GM18511 (cell line): Measurements from ENCODE around the gene GAS7.

ENCODE experiments used
- ATAC-seq: cut with Tn5 transposase; IDR thresholded peaks from one replicate; pipeline ENCODE4 v1.9.1; 2021; ENCODE audit warnings: mild to moderate bottlenecking, moderate library complexity; ENCODE audit not compliant: unreplicated experiment

GAS7 gene

DNA sequence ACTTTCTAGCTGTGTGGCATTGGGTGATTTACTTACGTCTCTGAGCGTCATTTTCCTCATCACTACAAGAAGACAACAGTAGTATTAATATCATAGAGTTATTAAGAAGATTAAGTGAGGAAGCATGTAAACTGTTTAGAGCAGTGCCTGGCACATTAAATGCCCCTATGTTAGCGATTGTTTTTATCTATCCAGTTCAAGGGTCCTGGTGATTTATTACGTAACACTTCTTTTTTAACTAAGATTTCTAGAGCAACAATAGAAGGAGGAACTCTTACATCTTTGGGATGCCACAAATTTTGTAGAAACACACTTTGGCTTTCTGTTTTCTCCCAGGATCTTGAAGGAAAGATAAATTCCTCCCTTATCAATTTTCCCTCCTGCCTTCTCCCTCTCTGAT is 3.3 kb upstream of the GAS7 start:
- no peak for ATAC-seq

DNA sequence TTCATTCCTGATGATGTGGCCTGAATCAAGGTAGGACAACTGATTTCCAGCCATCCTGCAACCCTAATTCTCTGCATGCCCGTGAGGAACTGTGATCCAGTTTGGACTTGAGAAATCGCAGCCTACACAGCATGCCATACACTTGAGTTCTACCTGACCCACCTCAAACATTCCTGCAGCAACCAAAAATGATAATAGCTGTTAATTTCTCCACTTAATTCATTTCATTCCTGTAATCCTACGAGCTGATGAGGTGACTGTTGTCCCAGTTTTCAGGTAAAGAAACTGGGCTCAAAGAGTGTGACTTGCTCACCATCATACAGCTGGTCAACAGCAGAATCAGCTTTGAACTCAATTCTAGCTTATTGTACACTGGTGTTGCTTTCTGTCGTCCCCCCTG is 2.2 kb upstream of the GAS7 start:
- ATAC-seq, result no peak

DNA sequence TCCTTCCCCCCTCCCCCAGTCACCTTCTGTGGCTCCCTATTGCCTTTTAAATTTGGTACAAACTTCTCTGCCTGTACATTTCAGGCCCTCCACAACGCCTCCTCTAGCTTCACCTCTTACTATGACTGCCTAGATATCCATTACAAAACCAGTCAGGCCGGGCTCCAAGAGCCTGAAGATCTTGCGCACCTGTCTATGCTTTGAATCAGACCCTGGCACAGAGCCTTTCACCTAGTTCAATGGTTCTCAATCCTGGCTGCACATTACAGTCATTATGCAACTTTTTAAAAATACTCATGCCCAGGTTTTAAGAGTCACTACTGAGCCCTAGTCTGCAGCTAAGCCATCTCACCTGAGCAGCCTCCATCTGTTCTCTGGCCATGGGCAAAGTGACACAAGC is 1.6 kb upstream of the GAS7 start:
- no peak for ATAC-seq

DNA sequence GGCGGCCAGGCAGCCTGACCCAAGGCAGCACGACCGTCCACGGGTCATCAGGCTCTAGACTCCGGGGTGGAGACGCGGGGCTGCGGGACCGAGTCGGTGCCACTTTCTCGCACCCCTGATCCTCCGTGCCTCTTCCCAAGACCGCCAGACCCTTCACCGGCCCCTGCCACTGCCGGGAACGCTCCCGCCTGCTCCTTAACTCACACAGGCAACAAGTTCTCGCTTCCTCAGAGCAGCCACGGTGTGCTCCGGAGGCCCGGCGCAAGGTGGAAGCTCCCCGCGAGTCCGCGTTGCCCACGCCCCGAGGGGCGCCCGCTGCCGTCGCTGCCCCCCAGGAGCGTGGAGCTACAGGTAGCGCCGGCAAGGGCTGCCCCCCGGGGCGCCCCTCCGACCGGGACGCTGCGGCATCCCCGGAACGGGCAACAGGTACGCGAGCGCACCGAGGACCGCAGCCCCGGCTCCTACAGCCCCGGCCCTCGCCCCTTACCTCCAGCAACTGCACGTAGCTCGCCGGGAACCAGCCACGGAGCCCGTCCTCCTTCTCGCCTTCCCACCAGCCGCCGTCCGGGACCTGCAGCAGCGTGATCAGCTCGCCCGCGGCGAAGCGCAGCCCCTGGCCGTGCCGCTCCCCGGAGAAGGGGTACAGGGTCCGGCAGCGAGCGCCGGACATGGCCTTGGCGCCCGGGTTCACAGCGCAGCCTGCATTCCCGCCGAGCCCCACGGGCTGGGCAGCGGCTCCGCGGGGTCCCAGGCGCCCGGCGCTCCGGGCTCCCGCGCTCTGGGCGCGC is 491 bp downstream of the GAS7 start:
- ATAC-seq, result peak; percentile 43

DNA sequence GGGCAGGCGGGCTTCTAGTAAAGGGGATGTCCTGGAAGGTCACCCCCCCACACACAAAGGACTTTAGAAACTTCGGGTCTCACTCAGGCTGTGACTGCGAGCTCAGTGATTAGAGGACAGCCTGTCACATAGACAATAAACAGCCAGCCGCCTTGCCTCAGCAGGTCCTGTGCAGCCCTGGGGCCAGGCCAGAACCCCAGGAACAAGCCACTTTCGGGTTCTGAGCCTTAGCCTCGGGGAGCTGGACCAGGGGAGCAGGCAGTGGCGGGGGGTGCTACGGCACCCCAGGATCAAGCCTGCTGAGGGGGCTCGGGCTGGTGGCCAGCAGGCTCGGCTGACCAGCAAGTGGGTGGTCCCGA is 1.1 kb downstream of the GAS7 start:
- no peak for ATAC-seq

DNA sequence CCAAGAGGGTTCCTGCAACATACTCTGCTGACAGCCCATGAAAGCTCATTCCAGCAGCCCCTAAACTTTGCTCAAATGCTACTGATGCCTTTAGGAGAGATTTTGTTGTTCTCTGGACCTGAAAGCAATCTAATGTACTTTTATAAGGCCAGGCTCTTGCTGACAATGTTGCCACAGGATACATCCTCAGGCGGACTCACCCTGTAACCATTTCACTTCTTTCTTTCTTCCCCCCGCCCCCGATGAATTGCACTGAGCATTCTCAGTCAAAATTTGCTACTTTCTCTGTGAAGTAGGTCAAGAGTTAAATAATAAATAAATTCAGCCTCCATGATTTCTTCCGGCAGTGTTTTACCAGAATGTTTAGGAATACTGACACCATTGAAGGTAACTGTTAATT is 1.5 kb downstream of the GAS7 start:
- no peak for ATAC-seq

DNA sequence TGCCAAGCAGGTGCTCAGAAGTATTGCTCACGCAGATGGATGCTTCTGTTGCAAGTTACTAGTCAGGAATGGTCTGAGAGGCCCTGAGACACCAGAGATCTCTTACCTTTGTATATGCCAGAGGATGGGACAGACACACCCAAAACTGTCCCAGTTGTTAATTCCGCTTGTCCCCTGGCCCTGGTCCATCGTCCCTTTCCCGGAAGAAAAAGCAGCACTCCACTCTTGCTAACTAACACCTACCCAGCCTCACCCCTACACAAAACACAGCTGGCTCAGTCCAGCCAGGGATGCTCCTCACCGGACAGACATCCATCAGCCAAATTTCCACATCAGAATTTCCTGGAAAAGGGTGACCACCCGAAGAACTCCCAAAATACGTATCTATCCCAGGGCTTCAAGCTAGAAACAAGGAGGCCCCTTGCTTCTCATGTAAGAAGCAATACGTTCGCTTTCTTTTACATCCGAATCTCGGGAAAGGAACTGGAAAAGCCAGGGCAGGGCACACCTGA is 2.0 kb downstream of the GAS7 start:
- no peak for ATAC-seq

DNA sequence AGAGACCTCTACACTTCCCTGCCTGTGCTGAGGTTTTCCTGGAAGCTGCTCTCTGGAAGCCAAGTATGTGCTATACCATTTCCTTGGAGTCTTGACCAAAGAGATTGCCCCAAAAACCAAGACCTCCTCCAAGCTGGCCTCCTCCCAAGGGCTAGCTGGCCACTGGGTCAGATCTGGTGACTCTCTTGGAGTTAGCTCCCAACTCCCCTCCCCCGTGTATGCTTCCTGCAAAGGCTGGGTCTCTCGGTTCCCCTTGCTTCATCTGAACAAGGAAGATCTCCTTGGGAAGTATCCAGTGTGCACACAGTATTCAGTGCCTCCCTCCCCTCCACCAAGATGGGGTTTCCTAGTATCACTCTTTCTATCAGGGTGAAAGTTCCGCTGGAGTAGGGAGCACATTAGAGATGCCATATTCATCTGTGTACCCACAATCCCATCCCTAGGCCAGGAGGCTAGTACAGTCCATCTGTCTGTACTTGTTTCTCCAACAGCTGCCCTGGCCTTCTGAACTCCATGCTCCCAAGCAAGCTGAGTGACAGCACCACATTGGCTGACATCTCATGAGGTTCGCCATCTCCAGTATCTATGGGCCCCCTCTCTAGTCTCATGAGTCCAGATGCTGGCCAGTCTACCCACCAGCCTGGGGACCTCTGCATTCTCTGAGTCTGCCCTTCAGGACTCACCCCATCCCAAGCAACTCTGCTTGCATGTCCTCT is 3.2 kb downstream of the GAS7 start:
- no peak for ATAC-seq

DNA sequence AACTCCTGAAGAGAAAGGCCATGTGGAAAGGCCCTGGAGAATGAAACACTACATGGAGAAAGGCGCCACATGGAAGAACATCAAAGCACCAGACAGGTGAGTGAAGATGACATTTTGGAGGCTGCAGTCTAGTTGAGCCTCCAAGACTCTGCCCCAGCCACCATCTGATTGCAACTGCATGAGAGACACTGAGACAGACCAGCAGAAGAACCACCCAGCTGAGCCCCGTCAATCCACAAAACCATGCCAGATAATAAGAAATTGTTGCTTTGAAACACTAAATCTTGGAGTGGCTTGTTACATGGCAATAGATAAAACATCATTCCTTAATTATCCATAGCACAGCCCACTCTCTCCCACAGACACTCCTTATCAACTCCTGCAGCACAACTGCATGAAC is 4.8 kb downstream of the GAS7 start:
- no peak for ATAC-seq

DNA sequence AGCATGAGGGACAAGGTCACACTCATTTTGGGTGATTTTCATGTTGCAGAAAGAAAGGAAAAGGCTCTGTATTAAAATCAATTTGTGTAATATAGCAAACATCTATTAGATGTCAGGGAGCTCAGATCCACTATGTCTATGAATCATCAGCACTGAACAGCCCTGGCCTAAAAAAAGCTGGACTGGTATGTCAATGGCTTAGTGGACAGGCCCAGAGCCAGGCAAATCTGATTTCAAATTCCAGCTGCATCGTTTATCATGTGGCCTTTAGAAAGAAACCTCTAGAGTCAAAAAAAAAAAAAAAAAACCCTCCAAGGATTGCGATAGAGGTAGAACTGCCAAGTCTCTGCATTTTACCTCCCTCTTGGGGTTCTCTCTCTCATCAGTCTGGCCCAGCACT is 5.4 kb downstream of the GAS7 start:
- no peak for ATAC-seq

DNA sequence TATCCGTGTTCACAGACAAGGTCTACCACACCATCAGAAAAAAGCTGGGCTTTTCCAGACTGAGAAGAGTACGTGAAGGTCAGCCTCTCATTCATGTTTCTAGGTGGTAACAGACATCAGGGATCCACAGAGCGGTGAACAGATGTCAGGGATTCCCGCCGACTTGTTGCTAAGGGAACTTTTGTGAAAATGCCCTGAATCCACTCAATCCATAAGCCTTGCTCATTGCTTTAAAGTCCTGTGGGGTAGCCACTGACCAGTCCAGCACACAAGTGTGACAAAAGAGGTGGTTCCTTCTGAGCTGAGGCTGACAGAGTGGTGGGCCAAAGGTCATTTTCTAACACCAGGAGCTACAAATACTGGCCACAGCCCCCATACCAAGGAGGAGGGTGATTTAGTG is 5.9 kb downstream of the GAS7 start:
- ATAC-seq, result no peak

DNA sequence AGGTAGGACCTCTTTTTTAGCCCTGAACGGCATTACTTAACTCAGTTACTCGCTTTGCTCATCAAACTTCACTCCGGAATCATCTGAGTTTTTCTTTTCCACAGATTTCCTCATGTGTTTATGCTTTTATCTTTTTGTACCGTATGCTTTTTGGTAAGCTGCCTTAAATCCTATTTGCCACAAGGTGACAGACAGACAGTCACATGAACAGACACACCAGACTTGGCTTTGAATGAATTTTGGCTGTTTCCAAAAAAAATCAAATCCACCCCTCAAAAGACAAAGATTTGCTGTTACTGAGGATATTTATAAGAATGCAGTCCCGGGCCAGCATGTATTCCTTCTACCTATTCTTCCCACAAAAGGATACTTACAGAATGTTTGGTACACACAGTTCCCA is 10.9 kb downstream of the GAS7 start:
- no peak for ATAC-seq

DNA sequence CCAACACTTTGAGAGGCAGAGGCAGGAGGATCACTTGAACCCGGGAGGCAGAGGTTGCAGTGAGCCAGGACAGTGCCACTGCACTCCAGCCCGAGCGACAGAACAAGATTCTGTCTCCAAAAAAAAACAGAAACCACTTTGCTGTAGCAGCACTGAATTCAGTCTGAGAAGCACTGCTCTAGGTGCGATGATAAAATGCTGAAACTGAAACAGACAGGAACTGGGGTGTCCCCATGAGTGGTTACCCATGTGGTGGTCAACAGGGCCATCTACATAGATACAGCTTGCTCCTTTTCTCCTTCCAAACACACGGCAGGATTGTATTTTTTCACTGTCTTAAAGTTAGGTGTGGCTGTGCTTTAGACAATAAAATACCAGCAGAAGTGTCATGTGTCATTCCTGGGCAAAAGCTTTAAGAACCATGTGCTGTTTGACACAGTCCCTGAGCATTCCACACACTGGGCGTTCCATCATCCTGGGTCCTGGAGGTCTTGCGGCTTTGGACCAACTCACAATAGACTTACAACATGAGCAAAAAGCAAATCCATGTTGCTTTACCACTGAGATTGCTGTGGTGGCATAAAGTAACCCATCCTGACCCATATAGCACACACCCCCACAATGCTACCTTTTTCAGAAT is 11.5 kb downstream of the GAS7 start:
- no peak for ATAC-seq

DNA sequence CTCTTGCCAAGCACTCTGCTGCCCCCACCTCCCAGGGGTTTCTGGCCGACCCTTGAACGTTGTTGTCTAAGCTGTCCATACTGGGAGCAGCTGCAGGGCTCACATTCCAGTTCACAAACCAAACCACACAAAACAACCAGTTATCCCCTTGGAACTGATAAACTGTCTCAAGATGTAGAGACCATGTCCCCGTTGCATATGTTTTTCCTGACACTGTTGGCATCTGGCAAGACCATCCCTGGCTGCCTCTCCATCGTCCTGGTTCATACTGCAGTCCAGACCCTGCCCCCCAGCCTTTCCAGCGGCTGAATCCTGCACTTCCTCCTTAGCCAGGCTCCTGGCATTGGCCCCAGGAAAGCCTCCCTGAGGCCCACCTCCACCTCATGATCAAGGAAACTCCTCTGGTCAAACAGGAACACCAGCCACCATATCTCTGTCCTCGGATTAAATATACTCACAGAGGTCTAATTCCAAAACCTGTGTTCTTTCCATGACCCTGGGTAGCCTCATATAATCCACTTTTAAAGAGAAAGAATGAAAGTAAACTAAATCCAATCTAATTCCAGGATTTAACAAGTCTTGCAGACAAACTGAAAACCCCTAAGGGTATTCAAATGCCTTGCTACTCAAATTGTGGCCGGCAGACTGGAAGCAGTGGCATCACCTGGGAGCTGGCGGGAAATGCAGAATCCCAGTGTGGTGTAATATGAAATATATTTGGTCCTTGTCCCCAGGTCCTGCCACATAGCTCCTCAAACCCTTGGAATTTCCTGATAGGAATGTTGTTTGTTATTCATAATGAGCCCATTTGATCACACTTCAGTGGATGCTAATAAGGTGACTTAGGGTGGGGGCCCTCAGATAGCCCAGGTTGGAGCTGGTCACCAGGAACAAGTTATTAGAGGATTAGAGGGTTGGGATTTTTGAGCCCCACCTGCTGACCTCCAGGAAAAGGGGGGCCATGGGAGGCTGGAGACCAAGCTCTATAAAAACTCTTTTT is 14.2 kb downstream of the GAS7 start:
- ATAC-seq, result no peak

DNA sequence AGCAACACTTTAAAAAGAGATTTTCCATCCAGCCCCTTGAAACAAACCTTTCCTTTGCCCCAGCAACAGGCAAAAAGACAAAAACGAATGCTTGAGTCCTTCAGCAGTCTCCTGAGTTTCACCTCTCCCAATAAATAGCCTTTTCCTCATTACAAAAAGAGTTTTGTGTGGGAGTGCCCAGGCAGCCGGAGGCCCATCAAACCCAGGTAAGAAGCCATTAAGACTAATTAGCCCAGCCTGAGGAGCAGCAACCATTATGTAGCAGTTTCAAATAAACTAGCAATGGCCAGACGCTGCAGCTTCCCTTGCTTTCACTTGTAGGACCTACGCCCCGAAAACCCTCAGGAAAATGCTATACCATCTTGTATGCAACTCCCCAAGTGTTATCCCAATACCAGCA is 15.6 kb downstream of the GAS7 start:
- ATAC-seq, result no peak

DNA sequence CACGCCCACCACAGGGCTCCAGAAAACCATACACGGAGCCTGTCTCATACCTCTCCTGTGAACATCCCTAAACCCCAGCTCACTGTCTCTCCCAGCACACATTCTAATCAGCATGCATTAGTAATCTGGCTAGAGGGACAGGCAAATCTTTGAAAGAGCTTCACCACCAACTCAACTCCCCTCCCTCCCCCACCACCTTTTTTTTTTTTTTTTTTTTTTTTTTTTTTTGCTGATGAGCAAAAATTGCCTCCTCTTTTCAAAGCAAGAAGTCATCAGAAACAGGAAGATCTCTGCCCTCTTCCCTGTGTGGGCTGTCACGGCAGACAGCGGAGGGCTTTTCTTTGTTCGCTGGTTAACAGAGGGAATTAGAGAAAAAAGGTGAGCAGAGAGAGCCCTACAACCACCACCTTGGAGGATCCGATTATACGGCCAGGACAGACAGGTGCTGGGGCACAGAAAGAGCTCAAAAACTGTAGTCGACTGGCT is 19.9 kb downstream of the GAS7 start:
- ATAC-seq, result no peak

DNA sequence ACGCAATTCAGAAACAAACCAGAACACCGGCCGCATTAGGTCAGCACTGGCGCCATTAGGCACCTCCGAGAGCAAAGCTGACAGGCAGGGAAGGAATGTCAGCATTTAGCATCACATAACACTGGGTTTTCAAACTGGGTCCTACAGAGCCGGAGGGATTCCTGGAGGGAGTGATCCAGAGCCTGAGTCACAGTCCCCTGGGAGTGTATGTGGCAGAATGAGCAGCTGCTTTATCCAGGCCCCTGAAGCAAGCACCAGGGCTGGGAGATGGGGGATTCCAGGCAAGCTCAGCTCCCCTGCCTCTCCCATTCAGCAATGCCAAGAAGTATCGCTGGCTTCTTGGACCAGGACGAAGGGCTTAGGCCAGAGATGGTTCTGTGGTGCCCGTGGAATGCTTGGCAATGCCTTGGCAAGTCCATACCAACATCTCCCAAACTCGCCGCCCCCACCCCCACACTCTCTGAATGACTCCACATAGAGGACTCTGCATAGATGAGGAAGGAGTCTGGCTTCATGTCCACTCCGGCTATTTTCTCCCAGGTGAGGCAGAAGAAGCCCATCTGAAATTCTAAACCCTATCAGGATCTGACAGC is 20.4 kb downstream of the GAS7 start:
- no peak for ATAC-seq

DNA sequence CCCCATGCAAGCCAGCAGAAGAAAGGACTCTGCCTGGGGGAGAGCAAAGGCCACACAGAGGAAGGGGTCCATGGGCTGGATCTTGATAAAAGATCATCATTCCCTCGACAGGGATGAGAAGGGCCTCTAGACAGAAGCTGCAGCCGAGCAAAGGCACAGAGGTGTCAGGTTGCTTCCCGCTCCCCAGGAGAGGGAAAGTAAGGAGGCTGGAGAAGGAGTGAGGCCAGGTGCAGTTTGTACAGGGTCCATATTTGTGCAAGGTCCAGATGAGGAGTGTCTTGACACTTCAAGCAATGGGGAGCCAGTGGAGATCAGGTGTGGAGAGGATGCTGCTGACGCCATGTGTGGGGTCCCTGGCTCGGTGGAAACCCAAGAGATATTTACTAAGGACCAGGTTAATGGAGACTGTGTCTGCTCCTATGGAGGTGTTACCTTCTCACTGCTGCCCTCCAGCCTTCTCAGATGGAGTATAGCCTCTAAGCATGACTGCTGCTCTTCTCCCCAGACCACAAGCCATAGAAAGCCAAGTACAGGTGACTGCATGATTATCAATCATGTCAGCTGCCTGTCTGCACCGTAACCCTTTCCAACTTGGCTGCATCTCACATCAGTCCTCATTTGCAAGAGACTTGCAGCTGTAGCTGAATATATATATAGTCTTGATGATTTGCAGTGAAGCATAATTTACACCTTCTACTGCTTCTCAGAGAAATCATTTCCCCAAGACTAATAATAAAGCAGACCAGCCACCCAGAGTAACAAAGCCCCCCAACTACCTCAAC is 21.1 kb downstream of the GAS7 start:
- no peak for ATAC-seq

DNA sequence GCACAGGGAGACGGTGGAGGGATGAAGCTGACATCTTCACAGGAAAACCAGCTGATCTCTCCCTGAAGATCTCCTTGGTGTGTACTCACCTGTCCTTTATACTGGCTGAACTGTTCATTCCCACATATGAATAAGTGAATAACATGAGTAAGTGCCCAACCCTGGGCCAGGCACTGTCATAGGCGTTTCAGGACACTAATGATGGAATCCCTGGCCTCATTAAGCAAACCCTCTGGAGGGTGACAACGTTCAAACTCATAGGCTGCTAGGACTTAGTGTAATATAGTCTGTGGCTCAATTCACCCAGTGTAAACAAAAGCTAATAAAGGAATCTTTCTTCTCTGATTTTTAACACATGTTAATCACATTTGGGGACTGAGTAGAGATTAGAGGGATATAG is 24.5 kb downstream of the GAS7 start:
- ATAC-seq, result no peak

DNA sequence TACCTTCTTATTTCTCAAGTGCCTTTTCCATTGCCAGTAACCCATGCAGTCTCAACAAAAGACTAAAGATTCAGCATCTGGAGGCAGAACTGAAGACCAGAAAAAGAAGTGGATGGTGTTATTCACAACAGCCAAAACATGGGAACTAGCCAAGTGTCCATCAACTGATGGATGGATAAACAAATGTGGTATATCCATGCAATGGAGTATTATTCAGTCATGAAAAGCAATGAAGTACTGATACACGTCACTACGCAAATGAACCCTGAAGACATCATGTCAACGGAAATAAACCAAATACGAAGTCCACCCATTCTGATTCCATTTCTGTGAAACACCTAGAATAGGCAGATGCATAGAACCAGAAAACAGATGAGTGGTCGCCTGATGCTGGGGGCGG is 25.6 kb downstream of the GAS7 start:
- no peak for ATAC-seq
